ENCODE measurements around the gene FUT3. TPM values are rescaled to one million over a fixed set of nuclear protein-coding genes. Genes with fewer than 3 reads are reported as not detected.

The FUT3 gene
- total and polyA plus RNA-seq, 4 experiments from 2014 or later, result 0.15 TPM; not detected in 3

- Mint-ChIP-seq H3K27ac (peak within 1 kb of the TSS; percentile 57 to 92 (median 87)), H3K27me3 (peaks cover 9 to 10% of the 10 kb centered on the region in 2 donors), H3K4me1 (peaks cover 6 to 30% (median 15%) of the 10 kb centered on the region in 4 donors), H3K36me3 (no peaks in the 10 kb centered on the region), H3K9me3 (no peaks in the 10 kb centered on the region), H3K4me3 (peak within 1 kb of the TSS; percentile 49 to 91 (median 76))
- ChIA-PET POLR2A (ENCODE audit: partially characterized antibody) (interaction anchor here (0.7 to 1.9 kb wide), 9 partner anchors 12 to 218 kb away, joined by 3 to 20 read pairs (median 4); partner anchors contain the start of genes DUS3L, NDUFA11, RPL36 and VMAC), CTCF (ENCODE audit: partially characterized antibody) (interaction anchor here (0.5 to 2.1 kb wide), 30 partner anchors 8 to 244 kb away, joined by 3 to 51 read pairs (median 5); partner anchors contain the start of genes CATSPERD, DUS3L, LONP1 and NDUFA11)
- peak in 3 of 5 donors; percentile 28 to 56 (median 42) for DNase-seq
- peak within 1 kb of the TSS; percentile 15 for H3K27ac ChIP-seq (ENCODE audit: low read depth, low read length)
- no peaks in the 10 kb centered on the region for H3K27me3 ChIP-seq (ENCODE audit: insufficient read depth, low read length)
- H3K4me1 ChIP-seq (ENCODE audit: insufficient read depth, low read length), result peaks cover 20% of the 10 kb centered on the region
- intact Hi-C loops (cut with micrococcal nuclease), result loop anchor here (1.0 to 2.0 kb wide), 5 partner anchors 14 to 158 kb away; partner anchors contain the start of genes DUS3L and VMAC
- no peaks in the 10 kb centered on the region for H3K36me3 ChIP-seq (ENCODE audit: insufficient read depth, low read length)
- no peaks in the 10 kb centered on the region for H3K9me3 ChIP-seq (ENCODE audit: control insufficient read depth in 1 of 2, low read length in 2 of 2)
- peak within 1 kb of the TSS in 1 of 2 donors; percentile 40 for H3K4me3 ChIP-seq (ENCODE audit: low read length in 2 of 2)
Measured at GRCh38 chr19:5804516-5805461, 46.5 kb downstream of the FUT3 start, which contains the start of gene NRTN. Gene NRTN (plus strand): TSS chr19:5805067. CDS start chr19:5824166, 19,099 bp downstream.

GRCh38 chr19:5803752-5804515, 47.3 kb downstream of the FUT3 start:
- Histone ChIP-seq H3K36me3 (ENCODE audit: insufficient read depth, low read length) (no peaks in the 10 kb centered on the region), H3K4me1 (ENCODE audit: insufficient read depth, low read length) (peaks cover 20% of the 10 kb centered on the region), H3K27ac (ENCODE audit: low read depth, low read length) (peak overlapping the region; percentile 19), H3K4me3 (ENCODE audit: low read length in 2 of 2) (peak overlapping the region in 1 of 2 donors; percentile 40), H3K9me3 (ENCODE audit: control insufficient read depth in 1 of 2, low read length in 2 of 2) (no peaks in the 10 kb centered on the region), H3K27me3 (ENCODE audit: insufficient read depth, low read length) (no peaks in the 10 kb centered on the region)
- peak overlapping the region; percentile 59 to 91 (median 76) for H3K4me3 Mint-ChIP-seq
- POLR2A ChIA-PET (ENCODE audit: partially characterized antibody), result interaction anchor here (0.7 to 1.9 kb wide), 9 partner anchors 11 to 219 kb away, joined by 3 to 20 read pairs (median 4); partner anchors contain the start of genes DUS3L, NDUFA11, RPL36 and VMAC
- peak overlapping the region; percentile 57 to 92 (median 87) for H3K27ac Mint-ChIP-seq
- DNase-seq, result peak; percentile 89 to 93 (median 91)
- peaks cover 13 to 14% of the 10 kb centered on the region in 2 donors for H3K27me3 Mint-ChIP-seq
- CTCF ChIA-PET (ENCODE audit: partially characterized antibody), result interaction anchor here (0.5 to 2.1 kb wide), 33 partner anchors 9 to 245 kb away, joined by 3 to 51 read pairs (median 5); partner anchors contain the start of genes CATSPERD, DUS3L, LONP1 and NDUFA11
- intact Hi-C loops (cut with micrococcal nuclease), result loop anchor here (1.0 to 2.0 kb wide), 5 partner anchors 13 to 158 kb away; partner anchors contain the start of genes DUS3L and VMAC
- H3K9me3 Mint-ChIP-seq, result no peaks in the 10 kb centered on the region
- H3K4me1 Mint-ChIP-seq, result peaks cover 6 to 30% (median 15%) of the 10 kb centered on the region in 4 donors
- H3K36me3 Mint-ChIP-seq, result no peaks in the 10 kb centered on the region

DNA sequence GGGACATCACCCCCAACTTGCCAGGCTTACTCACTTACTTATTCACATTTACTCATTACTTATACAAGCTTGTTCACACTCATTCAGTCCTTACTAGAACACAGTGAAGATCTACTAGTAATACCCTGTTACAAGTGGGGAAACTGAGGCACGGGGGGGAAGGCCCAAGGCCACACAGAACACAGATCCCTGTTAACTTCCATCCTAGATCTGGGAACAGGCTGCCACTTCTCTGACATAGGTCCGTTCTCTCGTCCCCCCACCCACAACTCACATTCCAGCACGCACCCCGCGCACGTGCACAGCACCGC, 47.9 kb downstream of the FUT3 start:
- Mint-ChIP-seq H3K27me3 (peaks cover 13 to 14% of the 10 kb centered on the region in 2 donors), H3K4me3 (peak overlapping the region; percentile 46 to 83 (median 72)), H3K9me3 (no peaks in the 10 kb centered on the region), H3K27ac (peak overlapping the region in 2 of 7 donors; percentile 36 to 87), H3K36me3 (no peaks in the 10 kb centered on the region), H3K4me1 (peaks cover 6 to 30% (median 15%) of the 10 kb centered on the region in 4 donors)
- no peaks in the 10 kb centered on the region for H3K36me3 ChIP-seq (ENCODE audit: insufficient read depth, low read length)
- intact Hi-C loops (cut with micrococcal nuclease), result no loop called here
- H3K4me1 ChIP-seq (ENCODE audit: insufficient read depth, low read length), result peaks cover 20% of the 10 kb centered on the region
- no peak for DNase-seq
- H3K27ac ChIP-seq (ENCODE audit: low read depth, low read length), result peak overlapping the region; percentile 19
- CTCF ChIA-PET (ENCODE audit: partially characterized antibody), result interaction anchor here (0.6 to 2.1 kb wide), 25 partner anchors 10 to 238 kb away, joined by 3 to 51 read pairs (median 5); partner anchors contain the start of genes CATSPERD, DUS3L, LONP1 and NDUFA11
- POLR2A ChIA-PET (ENCODE audit: partially characterized antibody), result interaction anchor here (1.1 to 1.9 kb wide), 8 partner anchors 10 to 219 kb away, joined by 3 to 20 read pairs (median 4); partner anchors contain the start of genes DUS3L, NDUFA11, RPL36 and VMAC
- H3K4me3 ChIP-seq (ENCODE audit: low read length in 2 of 2), result peak overlapping the region in 1 of 2 donors; percentile 40
- H3K9me3 ChIP-seq (ENCODE audit: control insufficient read depth in 1 of 2, low read length in 2 of 2), result no peaks in the 10 kb centered on the region
- no peaks in the 10 kb centered on the region for H3K27me3 ChIP-seq (ENCODE audit: insufficient read depth, low read length)

DNA sequence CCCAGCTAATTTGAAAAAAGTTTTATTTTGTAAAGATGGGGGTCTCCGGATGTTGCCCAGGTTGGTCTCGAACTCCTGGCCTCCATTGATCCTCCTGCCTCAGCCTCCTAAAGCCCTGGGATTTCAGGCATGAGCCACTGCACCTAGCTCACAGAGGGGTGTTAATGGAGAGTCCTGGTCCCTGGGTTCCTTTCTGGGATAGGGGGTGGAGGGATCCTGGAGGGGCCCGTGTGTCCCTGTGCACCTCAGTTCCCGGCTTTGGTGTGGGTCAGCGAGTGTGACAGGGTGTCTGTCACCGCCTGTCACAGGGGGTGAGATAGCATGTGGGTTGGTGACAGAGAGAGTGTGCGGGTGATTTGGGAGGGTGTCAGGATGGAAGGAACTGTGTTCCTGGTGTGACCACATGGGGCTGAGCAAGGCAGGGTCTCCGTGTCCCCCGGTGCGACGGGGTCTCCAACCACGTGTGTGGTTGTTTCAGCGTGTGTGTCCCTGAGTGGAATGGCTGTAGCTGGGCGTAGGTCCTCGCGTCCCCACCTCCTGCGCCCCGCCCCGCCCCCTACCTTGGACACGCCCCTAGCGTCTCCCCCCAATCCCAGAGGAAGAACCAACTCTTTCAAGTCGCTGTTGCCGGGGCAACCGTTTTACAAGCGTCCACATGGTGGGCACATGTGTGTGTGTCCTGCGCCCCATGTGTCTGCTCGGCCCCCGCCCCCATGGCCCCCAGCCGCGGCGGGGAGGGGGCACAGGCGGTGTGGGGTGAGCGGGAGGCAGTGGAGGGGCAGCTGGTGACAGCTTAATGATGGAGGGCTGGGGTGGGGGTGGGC, 49.2 kb downstream of the FUT3 start:
- Mint-ChIP-seq H3K27me3 (peaks cover 11 to 14% of the 10 kb centered on the region in 2 donors), H3K4me3 (peak overlapping the region in 6 of 8 donors; percentile 6 to 64 (median 30)), H3K36me3 (no peaks in the 10 kb centered on the region), H3K9me3 (no peaks in the 10 kb centered on the region), H3K4me1 (peaks cover 6 to 27% (median 15%) of the 10 kb centered on the region in 4 donors), H3K27ac (peak overlapping the region in 1 of 7 donors; percentile 77)
- intact Hi-C loops (cut with micrococcal nuclease), result no loop called here
- POLR2A ChIA-PET (ENCODE audit: partially characterized antibody), result no interaction called here
- Histone ChIP-seq H3K27ac (ENCODE audit: low read depth, low read length) (no peak overlapping the region), H3K4me3 (ENCODE audit: low read length in 2 of 2) (no peak overlapping the region), H3K36me3 (ENCODE audit: insufficient read depth, low read length) (no peaks in the 10 kb centered on the region), H3K27me3 (ENCODE audit: insufficient read depth, low read length) (no peaks in the 10 kb centered on the region), H3K4me1 (ENCODE audit: insufficient read depth, low read length) (peaks cover 20% of the 10 kb centered on the region), H3K9me3 (ENCODE audit: control insufficient read depth in 1 of 2, low read length in 2 of 2) (no peaks in the 10 kb centered on the region)
- DNase-seq, result no peak
- CTCF ChIA-PET (ENCODE audit: partially characterized antibody), result interaction anchor here (0.6 to 0.7 kb wide), 2 partner anchors 220 to 534 kb away, joined by 3 read pairs; no protein-coding TSS in a partner anchor

- POLR2A ChIA-PET (ENCODE audit: partially characterized antibody), result interaction anchor here (1.0 kb wide), 1 partner anchor 11 kb away, joined by 4 read pairs; no protein-coding TSS in a partner anchor
- peaks cover 6 to 22% (median 15%) of the 10 kb centered on the region in 4 donors for H3K4me1 Mint-ChIP-seq
Measured at GRCh38 chr19:5800361-5801270, 50.6 kb downstream of the FUT3 start.

More at GRCh38 chr19:5800361-5801270, 50.6 kb downstream of the FUT3 start:
- peak overlapping the region in 1 of 8 donors; percentile 23 for H3K4me3 Mint-ChIP-seq
- H3K36me3 Mint-ChIP-seq, result no peaks in the 10 kb centered on the region
- intact Hi-C loops (cut with micrococcal nuclease), result no loop called here
- peaks cover 10 to 14% of the 10 kb centered on the region in 2 donors for H3K27me3 Mint-ChIP-seq
- DNase-seq, result no peak
- CTCF ChIA-PET (ENCODE audit: partially characterized antibody), result no interaction called here
- Histone ChIP-seq H3K9me3 (ENCODE audit: control insufficient read depth in 1 of 2, low read length in 2 of 2) (no peaks in the 10 kb centered on the region), H3K36me3 (ENCODE audit: insufficient read depth, low read length) (no peaks in the 10 kb centered on the region), H3K27ac (ENCODE audit: low read depth, low read length) (no peak overlapping the region), H3K4me3 (ENCODE audit: low read length in 2 of 2) (no peak overlapping the region), H3K4me1 (ENCODE audit: insufficient read depth, low read length) (peaks cover 20% of the 10 kb centered on the region), H3K27me3 (ENCODE audit: insufficient read depth, low read length) (no peaks in the 10 kb centered on the region)
- no peak overlapping the region for H3K27ac Mint-ChIP-seq
- no peaks in the 10 kb centered on the region for H3K9me3 Mint-ChIP-seq
